Astrocyte (in vitro differentiated cells and primary cell): ENCODE results near the gene LYRM2. TPM values are rescaled to one million over a fixed set of nuclear protein-coding genes. Genes with fewer than 3 reads are reported as not detected.

ENCODE experiments used
- DNase-seq: peaks from one replicate; pipeline ENCODE4 v3.0.0-alpha.2; 2010; ENCODE audit warnings: low read depth
- FAIRE-seq: peaks from 2 replicates; lab custom pipeline; 2011; peaks lifted over from hg19 to GRCh38; lab: Jason Lieb, UNC
- H2AFZ ChIP-seq: 2 replicates; pipeline ENCODE4 v1.6.0; 2012; ENCODE audit warnings: low read depth, low read length, inconsistent platforms
- H3K27ac ChIP-seq: 2 replicates; pipeline ENCODE4 v1.5.1; 2011; ENCODE audit warnings: low read depth, low read length, inconsistent platforms
- H3K27me3 ChIP-seq: 2 replicates; pipeline ENCODE4 v1.6.0; 2011; ENCODE audit warnings: low read length, inconsistent platforms; ENCODE audit not compliant: insufficient read depth
- H3K36me3 ChIP-seq: 2 replicates; pipeline ENCODE4 v1.5.1; 2011; ENCODE audit warnings: low read length, inconsistent platforms; ENCODE audit not compliant: insufficient read depth
- H3K4me1 ChIP-seq: 2 replicates; pipeline ENCODE4 v1.5.1; 2011; ENCODE audit warnings: low read length, inconsistent platforms; ENCODE audit not compliant: insufficient read depth
- H3K4me2 ChIP-seq: 2 replicates; pipeline ENCODE4 v1.6.0; 2012; ENCODE audit warnings: low read length, inconsistent platforms
- H3K4me3 ChIP-seq: 2 replicates; pipeline ENCODE4 v1.5.1; 2011; ENCODE audit warnings: low read depth, mild to moderate bottlenecking, low read length, inconsistent platforms; ENCODE audit not compliant: insufficient read depth
- H3K79me2 ChIP-seq: 2 replicates; pipeline ENCODE4 v1.6.0; 2012; ENCODE audit warnings: mild to moderate bottlenecking, low read length, inconsistent platforms; ENCODE audit not compliant: insufficient read depth
- H3K9ac ChIP-seq: 2 replicates; pipeline ENCODE4 v1.6.0; 2012; ENCODE audit warnings: mild to moderate bottlenecking, low read length, inconsistent platforms
- H3K9me3 ChIP-seq: 2 replicates; pipeline ENCODE4 v1.5.1; 2012; ENCODE audit warnings: low read depth, mild to moderate bottlenecking, low read length, inconsistent platforms; ENCODE audit not compliant: insufficient read depth
- H4K20me1 ChIP-seq: 2 replicates; pipeline ENCODE4 v1.6.0; 2012; ENCODE audit warnings: low read length, inconsistent platforms; ENCODE audit not compliant: insufficient read depth
- H3K27ac Mint-ChIP-seq: one replicate; pipeline ENCODE4 v1.8.0; 2021; ENCODE audit warnings: mild to moderate bottlenecking, mixed read lengths; ENCODE audit not compliant: unreplicated experiment
- H3K27me3 Mint-ChIP-seq: one replicate; pipeline ENCODE4 v1.8.0; 2021; ENCODE audit warnings: low read depth, mixed read lengths; ENCODE audit not compliant: unreplicated experiment
- H3K36me3 Mint-ChIP-seq: one replicate; pipeline ENCODE4 v1.8.0; 2021; ENCODE audit warnings: low read depth, mixed read lengths; ENCODE audit not compliant: unreplicated experiment
- H3K4me1 Mint-ChIP-seq: one replicate; pipeline ENCODE4 v1.8.0; 2021; ENCODE audit warnings: low read depth, mixed read lengths; ENCODE audit not compliant: unreplicated experiment
- H3K4me3 Mint-ChIP-seq: one replicate; pipeline ENCODE4 v1.8.0; 2021; ENCODE audit warnings: mild to moderate bottlenecking, moderate library complexity, mixed read lengths; ENCODE audit not compliant: unreplicated experiment
- H3K9me3 Mint-ChIP-seq: one replicate; pipeline ENCODE4 v1.8.0; 2021; ENCODE audit warnings: mild to moderate bottlenecking, mixed read lengths; ENCODE audit not compliant: unreplicated experiment
- CTCF ChIP-seq: IDR thresholded peaks from 2 replicates; pipeline ENCODE4 v1.5.1; 2011; ENCODE audit warnings: low read depth, mild to moderate bottlenecking, inconsistent platforms, low read length, moderate library complexity; ENCODE audit not compliant: insufficient read depth
- EZH2 ChIP-seq: IDR thresholded peaks from 2 replicates; pipeline ENCODE4 v1.6.1; 2012; ENCODE audit warnings: mild to moderate bottlenecking, low read length, inconsistent platforms; ENCODE audit not compliant: insufficient read depth
- total RNA-seq: library from RNA; stranded (reverse); gene quantifications from 2 replicates; pipeline ENCODE4 v1.2.1, GENCODE V29; 2021

LYRM2 gene
- total RNA-seq, 1 donor from 2014 or later, result 39.2 TPM

- Mint-ChIP-seq H3K9me3 (no peaks in the 10 kb centered on the region), H3K27me3 (no peaks in the 10 kb centered on the region), H3K4me3 (no peak overlapping the region), H3K36me3 (peaks cover 2% of the 10 kb centered on the region), H3K27ac (peak overlapping the region; percentile 78), H3K4me1 (peaks cover 14% of the 10 kb centered on the region)
- Histone ChIP-seq H2AFZ (no peak overlapping the region), H3K4me3 (no peak overlapping the region), H4K20me1 (no peaks in the 10 kb centered on the region), H3K9ac (no peak overlapping the region), H3K36me3 (no peaks in the 10 kb centered on the region), H3K4me1 (no peaks in the 10 kb centered on the region), H3K4me2 (no peak overlapping the region), H3K9me3 (no peaks in the 10 kb centered on the region), H3K79me2 (no peaks in the 10 kb centered on the region), H3K27ac (no peak overlapping the region), H3K27me3 (no peaks in the 10 kb centered on the region)
- FAIRE-seq (no peak), DNase-seq (peak; percentile 36)
- no peak for TF ChIP-seq CTCF
- no peak for TF ChIP-seq EZH2
These were observed 53.4 kb downstream of the LYRM2 start for GRCh38 chr6:89585154-89585553.

- DNase-seq (no peak), FAIRE-seq (no peak)
- Histone ChIP-seq H2AFZ (no peak overlapping the region), H3K79me2 (no peaks in the 10 kb centered on the region), H3K4me2 (no peak overlapping the region), H3K4me1 (no peaks in the 10 kb centered on the region), H4K20me1 (no peaks in the 10 kb centered on the region), H3K4me3 (no peak overlapping the region), H3K9me3 (no peaks in the 10 kb centered on the region), H3K27ac (no peak overlapping the region), H3K36me3 (no peaks in the 10 kb centered on the region), H3K27me3 (no peaks in the 10 kb centered on the region), H3K9ac (no peak overlapping the region)
- peak overlapping the region; percentile 78 for H3K27ac Mint-ChIP-seq
- H3K27me3 Mint-ChIP-seq, result no peaks in the 10 kb centered on the region
- H3K4me1 Mint-ChIP-seq, result peaks cover 14% of the 10 kb centered on the region
- TF ChIP-seq EZH2, result no peak
- no peak for TF ChIP-seq CTCF
- H3K4me3 Mint-ChIP-seq, result no peak overlapping the region
- H3K9me3 Mint-ChIP-seq, result no peaks in the 10 kb centered on the region
- peaks cover 2% of the 10 kb centered on the region for H3K36me3 Mint-ChIP-seq
These were observed 54.0 kb downstream of the LYRM2 start for GRCh38 chr6:89584539-89584938.

GRCh38 chr6:89583559-89583958 is 55.0 kb downstream of the LYRM2 start:
- Histone ChIP-seq H3K4me2 (no peak overlapping the region), H3K27me3 (no peaks in the 10 kb centered on the region), H2AFZ (no peak overlapping the region), H3K79me2 (no peaks in the 10 kb centered on the region), H3K4me3 (no peak overlapping the region), H3K27ac (no peak overlapping the region), H3K9me3 (no peaks in the 10 kb centered on the region), H3K36me3 (no peaks in the 10 kb centered on the region), H3K4me1 (no peaks in the 10 kb centered on the region), H3K9ac (no peak overlapping the region), H4K20me1 (no peaks in the 10 kb centered on the region)
- H3K36me3 Mint-ChIP-seq, result peaks cover 2% of the 10 kb centered on the region
- DNase-seq, result no peak
- H3K27me3 Mint-ChIP-seq, result no peaks in the 10 kb centered on the region
- H3K4me3 Mint-ChIP-seq, result no peak overlapping the region
- FAIRE-seq, result no peak
- H3K9me3 Mint-ChIP-seq, result no peaks in the 10 kb centered on the region
- peaks cover 14% of the 10 kb centered on the region for H3K4me1 Mint-ChIP-seq
- TF ChIP-seq EZH2, result no peak
- TF ChIP-seq CTCF, result no peak
- H3K27ac Mint-ChIP-seq, result no peak overlapping the region
